ENCODE data around the gene MMP25.

MMP25 gene

DNA sequence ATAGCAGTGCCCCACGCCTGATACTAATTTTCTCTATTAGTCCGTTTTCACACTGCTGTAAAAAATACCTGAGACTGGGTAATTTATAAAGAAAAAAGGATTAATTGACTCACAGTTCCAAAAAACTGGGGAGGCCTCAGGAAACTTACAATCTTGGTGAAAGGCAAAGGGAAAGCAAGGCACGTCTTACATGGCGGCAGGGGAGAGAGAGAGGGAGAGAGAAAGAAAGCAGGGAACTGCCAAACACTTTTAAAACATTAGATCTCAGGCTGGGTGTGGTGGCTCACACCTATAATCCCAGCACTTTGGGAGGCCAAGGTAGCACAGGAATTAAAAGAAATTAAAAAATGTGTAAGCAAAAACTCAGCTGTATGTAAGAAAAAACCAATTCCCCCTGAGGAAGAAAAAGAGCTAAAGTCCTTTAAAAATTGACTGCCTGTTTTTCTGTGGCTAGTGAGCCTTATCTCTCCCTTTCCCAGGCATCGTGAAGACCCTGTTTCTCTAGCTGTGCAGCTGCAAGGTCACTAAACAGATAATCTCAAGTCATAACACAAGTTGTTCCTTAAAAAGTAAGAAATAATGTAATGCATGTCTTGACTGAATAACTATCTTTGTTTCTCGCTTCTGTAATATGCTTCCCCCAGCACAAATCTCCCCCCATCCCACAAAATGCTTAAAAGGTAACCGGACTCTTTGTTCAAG, 38.8 kb downstream of the MMP25 start:
- intact Hi-C loops (cut with DNase I), result no loop called here
- DNase-seq, result no peak

DNA sequence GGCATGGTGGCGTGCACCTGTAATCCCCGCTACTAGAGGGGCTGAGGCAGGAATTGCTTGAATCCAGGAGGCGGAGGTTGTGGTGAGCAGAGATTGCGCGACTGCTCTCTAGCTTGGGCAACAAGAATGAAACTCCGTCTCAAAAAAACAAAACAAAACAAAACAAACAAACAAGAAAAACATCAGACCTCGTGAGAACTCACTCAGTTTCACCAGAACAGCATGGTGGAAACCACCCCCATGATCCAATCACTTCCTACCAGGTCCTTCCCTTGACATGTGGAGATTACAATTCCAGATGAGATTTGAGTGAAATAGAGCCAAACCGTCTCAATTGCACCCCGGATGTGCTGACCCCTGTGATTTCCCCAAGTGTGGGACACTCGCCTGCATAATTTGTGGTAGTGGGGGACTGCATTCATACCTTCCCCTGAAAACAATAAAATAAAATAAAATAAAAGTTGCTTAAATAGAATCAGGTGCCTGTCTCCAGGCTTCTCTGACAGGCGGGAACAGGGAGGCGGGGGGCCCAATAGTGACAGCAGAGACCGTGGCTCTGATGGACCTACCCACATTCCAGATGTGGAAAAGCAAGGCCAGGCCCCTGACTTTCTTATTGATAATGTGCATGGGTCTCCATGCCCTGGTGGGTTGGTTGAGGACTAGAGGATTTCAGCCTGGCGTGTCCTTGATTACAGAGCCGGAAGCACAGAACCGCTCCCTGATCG, 39.7 kb downstream of the MMP25 start:
- no peak for DNase-seq
- intact Hi-C loops (cut with DNase I), result no loop called here

DNA sequence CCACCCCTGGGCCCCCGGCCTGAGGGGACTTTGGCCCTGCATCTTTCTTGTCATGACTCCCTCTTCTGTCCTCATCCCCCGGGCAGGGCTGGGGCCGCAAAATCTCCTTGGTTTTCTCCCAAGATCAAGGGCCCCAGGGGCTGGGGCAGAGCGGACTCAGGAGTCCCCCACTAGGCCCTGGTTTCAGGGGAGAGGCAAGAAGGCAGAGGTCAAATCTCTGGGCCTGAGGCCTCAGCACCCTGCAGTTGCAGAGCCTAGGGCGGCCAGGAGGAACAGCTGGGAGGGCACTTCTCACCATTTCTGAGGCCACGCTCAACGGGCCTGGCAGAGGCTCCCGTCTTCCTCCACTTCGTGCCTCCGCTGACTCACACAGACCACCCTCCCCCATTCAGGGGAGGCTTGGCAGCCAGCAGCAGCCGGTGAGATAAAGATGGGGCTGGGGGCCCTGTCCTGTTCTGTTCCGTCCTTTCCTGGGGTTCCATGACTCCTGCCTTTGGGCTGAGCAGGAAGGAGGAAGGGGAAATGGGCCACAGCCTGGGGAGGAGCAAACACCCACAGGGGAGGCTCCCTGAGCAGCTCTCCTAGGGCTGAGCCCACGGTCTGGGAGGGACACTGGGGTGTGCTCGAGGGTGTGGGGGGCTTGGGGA, 40.4 kb downstream of the MMP25 start:
- DNase-seq, result no peak
- intact Hi-C loops (cut with DNase I), result no loop called here

DNA sequence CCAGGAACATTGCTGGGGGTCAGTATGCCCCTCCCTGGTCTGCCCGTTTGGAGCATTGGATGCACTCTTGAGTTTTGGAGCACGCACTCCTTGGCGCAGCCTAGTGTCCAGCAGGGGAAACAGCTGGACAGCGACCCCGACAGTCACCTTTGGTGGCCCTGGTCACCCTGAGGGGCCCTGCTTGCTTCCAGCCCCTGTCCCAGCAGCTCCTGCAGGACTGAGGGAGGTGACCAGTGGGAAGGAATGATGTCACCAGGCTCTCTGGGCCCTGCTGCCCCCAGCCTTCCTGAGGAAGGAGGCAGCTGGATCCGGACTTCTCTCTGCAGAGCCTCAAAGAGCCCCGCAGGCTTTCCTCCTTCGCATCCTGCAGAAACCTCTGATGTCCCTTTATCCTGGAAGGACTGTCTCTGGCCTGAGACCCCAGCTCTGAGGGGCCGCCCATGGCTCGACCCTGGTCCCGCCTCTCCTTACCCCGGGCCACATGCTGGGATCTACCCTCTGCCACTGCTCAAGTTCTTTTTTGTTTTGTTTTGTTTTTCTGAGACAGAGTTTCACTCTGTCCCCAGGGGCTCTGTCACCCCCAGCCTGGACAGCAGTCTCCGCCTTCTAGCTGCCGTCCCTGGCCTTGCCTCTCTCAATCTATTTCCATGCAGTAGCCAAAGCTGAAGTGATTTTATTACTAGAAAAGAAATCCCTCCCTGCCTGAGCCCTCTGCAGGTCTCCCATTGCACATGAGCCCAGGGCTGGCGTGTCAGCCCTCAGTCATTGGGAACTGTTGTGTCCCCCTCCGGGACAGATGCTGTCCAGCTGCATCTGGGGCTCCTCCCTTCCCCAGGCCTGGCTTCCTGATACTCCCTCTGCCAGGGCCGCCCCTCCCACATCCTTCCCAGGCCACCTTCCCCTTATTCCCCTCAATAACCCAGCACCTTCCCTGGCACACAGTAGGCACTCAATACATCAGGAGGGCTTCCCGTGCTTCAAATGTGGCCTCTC, 41.2 kb downstream of the MMP25 start:
- intact Hi-C loops (cut with DNase I), result no loop called here
- DNase-seq, result no peak

DNA sequence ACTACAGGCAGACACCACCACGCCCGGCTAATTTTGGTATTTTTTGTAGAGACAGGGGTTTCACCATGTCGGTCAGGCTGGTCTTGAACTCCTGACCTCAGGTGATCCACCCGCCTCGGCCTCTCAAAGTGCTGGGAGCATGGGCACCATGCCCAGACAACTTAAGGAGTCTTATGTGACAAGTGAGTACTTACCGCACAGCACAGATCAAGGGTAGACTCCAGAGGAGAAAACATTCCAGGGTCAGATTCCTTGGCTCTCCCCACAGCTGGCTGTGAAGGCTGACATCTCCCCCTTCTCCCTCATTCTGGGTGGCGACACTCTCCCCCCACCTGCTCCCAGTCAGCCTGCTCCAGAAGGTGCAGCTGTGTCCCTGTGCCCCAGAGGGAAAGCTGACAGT, 42.1 kb downstream of the MMP25 start:
- DNase-seq, result no peak
- intact Hi-C loops (cut with DNase I), result no loop called here

DNA sequence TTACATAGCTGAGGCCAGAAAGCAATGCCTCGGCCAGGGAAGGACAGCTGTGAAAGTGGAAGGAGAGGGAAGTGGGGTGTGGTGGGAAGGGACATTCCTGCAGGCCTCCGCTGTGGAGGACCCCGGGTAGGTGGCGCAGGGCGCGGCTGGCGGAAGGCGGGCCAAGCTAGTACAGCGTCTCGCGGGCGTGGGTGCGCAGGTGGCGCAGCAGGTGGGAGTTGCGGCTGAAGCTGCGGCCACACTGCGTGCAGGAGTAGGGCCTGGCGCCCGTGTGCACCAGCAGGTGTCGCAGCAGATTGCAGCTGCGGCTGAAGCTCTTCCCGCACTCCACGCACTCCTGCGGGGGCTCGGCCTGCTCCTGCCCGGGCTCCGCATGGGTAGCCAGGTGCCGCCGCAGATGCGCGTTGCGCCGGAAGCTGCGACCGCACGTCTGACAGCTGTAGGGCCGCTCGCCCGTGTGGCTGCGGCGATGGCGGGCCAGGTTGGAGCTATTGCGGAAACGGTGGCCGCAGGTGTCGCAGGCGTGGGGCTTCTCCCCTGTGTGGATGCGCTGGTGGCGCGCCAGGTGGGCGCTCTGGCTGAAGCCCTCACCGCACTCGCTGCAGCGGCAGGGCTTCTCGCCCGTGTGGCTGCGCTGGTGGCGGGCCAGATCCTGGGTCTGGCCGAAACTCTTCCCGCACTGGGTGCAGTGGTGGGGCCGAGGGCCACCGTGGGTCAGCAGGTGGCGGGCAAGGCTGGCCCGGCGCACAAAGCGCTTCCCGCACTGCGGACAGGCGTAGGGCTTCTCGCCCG, 42.8 kb downstream of the MMP25 start:
- DNase-seq, result no peak

DNA sequence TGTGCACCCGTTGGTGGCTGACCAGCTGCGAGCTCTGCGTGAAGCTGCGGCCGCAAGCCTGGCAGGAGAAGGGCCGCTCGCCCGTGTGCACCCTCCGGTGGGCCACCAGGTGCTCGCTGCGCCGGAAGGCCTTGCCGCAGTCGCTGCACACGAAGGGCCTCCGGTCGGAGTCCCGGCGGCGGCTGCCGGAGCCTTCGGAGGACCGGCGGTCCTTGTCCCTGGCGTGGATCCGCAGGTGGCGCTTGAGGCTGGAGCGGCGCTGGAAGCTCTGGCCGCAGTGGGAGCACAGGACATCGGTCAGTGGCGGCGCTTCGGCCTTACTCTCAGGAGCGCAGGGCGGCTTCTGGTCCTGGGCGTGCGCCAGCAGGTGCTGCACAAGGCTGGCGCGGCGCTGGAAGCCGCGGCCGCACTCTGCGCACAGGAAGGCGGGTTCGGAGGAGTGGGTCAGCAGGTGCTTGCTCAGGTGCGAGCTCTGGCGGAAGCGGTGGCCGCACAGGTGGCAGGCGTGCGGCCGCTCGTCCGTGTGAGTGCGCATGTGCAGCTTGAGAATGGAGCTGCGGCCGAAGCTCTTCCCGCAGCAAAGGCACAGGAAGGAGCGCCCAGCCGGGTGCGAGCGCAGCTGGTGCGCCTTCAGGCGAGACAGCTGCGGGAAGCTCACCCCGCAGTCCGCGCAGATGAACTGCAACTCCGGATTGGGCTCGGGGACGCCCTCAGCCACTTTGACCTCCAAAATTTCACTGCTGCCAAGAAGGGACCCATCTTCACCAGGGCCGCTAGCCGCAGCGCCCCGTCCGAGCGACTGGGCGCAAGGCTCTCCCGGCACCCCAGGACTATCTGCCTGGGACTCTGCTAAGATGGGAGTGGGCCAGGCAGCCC, 43.6 kb downstream of the MMP25 start:
- intact Hi-C loops (cut with DNase I), result no loop called here
- DNase-seq, result no peak

More for the DNA sequence above, 42.8 kb downstream of the MMP25 start:
- intact Hi-C loops (cut with DNase I), result no loop called here

DNA sequence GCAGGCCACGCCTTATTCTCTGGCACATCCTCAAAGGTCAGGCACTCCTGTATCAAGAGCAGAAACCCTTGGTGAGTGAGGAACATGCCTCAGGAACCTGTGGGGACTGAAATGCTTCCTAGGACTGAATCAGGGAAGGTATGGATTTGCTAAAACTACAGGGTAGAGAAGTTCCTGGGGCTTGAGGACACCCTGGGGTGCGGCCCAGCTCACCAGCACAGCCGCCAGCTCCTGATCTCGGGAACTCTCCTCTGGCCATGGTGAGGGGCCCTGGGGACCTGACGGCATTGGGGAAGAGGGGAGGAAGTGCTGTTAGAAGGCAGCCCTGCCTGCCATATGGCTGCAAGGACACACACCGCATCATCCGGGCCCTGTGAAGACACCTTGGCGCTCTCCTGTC, 45.2 kb downstream of the MMP25 start:
- DNase-seq, result no peak
- intact Hi-C loops (cut with DNase I), result no loop called here

DNA sequence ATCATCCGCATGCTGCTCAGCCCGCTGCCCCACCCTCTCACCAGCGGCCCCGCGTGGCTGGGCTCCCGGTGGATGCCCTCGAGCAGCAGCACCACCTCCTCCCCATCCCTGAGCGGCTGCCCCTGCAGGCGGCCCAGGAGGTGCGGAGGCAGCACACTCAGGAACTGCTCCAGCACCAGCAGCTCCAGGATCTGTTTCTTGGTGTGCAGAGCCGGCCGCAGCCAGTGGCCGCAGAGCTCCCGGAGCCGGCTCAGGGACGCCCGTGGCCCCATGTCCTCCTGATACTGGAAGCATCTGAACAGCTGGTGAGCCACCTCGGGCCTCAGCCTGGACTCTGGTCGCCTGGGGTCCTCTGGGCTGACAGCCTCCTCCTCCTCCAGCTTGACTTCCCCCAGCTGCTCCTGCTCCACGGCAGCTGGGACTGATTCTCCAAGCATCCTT, 46.2 kb downstream of the MMP25 start:
- DNase-seq, result no peak
- intact Hi-C loops (cut with DNase I), result no loop called here

DNA sequence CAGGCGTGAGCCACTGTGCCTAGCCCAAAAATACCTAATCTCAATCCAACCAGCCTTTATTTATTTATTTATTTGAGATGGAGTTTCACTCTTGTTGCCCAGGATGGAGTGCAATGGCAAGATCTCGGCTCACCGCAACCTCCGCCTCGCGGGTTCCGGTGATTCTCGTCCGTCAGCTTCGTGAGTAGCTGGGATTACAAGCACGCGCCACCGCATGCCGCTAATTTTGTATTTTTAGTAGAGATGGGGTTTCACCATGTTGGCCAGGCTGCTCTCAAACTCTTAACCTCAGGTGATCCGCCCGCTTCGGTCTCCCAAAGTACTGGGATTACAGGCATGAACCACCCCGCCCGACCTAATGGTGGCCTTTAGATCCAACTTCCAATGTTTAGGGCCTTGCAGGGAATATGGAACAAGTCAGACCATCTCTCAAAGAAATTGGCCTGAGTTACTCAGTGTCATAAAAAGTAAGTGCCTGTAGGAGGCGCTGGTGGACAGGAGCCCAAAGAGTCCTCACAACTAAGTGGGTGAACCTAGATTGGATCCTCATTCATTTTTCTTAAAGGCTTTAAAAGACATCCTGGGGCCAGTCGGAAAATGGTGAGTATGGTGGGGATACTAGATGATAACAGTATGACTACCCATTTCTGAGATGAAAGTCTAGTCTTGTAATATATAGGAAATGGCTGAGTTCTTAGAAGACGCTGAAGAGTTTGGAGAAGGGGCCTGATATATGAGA, 48.1 kb downstream of the MMP25 start:
- DNase-seq, result peak in 6 of 42 donors; percentile 17 to 55 (median 26)
- intact Hi-C loops (cut with DNase I), result no loop called here

DNA sequence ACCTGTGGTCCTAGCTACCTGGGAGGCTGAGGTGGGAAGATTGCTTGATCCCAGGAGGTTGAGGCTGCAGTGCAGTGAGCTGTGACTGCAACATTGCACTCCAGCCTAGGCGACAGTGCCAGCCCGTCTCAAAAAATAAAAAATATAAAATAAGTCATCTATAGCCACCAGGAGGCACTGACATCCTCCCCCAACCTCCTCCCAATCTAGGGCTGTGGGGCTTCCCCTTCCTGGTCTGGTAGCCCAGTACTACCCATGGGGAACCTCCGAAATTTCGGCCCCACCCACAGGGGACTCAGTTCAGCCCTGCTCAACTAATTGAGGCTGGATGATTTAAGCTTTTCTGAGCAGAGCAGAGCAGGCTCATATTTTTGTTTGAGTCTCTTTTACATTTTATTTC, 49.5 kb downstream of the MMP25 start:
- intact Hi-C loops (cut with DNase I), result no loop called here
- DNase-seq, result peak in 1 of 42 donors; percentile 11

DNA sequence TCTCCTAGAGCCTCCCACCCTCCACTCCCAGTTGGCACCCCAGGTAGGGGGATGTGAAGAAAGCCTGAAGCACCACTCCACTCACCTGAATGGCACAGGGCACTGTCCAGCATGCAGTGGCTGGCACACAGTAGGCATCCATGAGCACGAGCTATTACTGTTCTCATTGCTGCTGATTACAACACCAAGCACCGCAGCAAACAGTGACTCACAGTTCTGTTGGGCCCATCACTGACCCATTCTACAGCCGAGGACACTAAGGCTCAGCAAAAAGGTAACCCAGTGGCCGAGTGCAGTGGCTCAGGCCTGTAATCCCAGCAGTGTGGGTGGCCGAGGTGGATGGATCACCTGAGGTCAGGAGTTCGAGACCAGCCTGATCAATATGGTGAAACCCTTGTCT, 50.0 kb downstream of the MMP25 start:
- intact Hi-C loops (cut with DNase I), result no loop called here
- no peak for DNase-seq

DNA sequence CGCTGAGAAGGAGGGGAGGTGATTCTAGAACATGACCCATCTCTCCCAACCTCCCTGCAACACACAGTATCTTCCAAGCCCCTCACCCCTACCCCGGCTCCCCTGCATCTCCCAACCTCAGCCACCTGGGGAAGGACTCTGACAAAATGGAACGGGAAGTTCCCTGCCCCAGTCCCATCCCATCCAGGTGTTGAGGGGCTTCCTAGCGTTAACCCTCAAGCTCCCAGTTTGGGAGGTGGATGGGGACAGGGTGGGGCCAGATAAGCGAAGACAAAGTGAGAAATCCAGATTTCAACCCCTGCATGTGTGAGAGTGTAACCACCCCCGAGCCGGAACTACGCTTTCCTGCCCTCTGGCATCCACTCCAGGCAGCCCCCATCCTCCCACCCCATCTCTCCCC, 50.9 kb downstream of the MMP25 start:
- intact Hi-C loops (cut with DNase I), result no loop called here
- DNase-seq, result no peak

DNA sequence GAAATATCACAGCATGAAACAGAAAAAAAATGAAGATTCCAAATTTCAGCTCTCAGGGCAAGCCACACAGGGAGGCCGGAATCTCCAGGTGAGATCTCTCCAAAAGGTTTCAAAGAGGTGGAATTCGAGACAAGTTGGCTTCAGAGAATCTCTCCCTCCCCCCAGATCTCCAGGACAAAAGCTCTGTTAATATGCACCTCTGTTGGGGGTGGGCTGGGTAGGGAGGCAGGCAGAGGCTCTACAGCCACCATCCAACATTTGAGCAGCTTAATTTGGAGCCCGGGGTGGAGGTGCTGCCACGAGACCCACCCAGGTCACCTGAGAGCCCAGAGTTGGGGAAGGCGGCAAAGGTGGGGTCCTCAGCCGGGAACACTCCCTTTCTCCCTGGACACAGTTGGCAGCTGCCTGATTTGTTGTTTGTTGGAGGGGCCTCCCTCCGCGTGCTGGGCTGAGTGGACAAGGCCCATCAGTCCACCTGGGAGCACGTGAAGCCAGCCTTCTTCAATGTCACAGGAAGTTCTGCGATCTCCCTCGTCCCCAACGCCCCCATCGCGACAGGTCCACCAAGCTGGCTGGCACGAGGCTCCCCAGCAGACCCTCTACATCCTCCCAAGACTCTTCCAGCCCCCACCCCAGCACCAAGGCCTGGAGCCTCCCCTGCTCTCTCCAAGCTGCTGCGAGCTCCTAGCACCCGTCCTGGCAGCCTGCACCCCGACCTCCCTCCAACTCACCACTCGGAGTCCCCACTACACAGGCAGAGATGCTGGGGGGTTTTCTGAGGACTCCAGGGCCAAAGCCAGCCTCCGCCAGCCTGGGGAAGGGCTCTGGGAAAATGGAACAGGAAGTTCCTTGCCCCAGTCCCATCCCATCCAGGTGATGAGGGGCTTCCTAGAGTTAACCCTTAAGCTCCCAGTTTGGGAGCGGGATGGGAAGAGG, 52.4 kb downstream of the MMP25 start, which contains the start of gene ZSCAN10:
Gene ZSCAN10, minus strand, starts transcription at position 836 of the 936 bp plus-strand sequence. CDS start 6,357 bp downstream, outside the sequence.
- intact Hi-C loops (cut with DNase I), result no loop called here
- no peak for DNase-seq

DNA sequence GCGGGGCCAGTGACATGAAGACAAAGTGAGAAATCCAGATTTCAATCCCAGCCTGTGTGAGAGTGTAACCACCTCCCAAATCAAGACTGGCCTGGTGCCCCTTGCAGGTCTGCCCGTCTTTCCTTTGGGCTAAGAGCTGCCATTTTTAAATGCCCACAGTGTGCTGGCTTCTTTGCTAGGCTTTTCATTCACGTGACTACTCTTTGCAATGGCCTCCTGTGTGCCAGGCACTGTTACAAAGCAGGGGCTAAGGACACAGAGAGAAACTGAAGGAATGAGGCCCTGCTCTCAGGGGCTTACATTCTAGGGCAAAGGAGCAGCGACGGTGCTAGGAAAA, 53.0 kb downstream of the MMP25 start:
- intact Hi-C loops (cut with DNase I), result no loop called here

More for the DNA sequence above, 53.0 kb downstream of the MMP25 start:
- no peak for DNase-seq

All from head of caudate nucleus (tissue), 42 donors.